Adrenal gland (tissue), 12 donors: ENCODE measurements around the gene PDE6B. TPM values are rescaled to one million over a fixed set of nuclear protein-coding genes. Genes with fewer than 3 reads are reported as not detected.

Experiments used
- DNase-seq, 7 donors: peaks; one replicate each; pipeline ENCODE4 v3.0.0-alpha.2; 2019 to 2020
- H3K27ac ChIP-seq, 5 donors: fragments of 200-600 bp; sonication (generic) in 4 of 5; 1 replicate in 3 of 5; 2 replicates in 2 of 5; pipeline versions ENCODE4 v1.5.1 to v1.8.0; 2016 to 2020; ENCODE audit warnings: mild to moderate bottlenecking in 1 of 5
- H3K27me3 ChIP-seq: fragments of 200-600 bp; 2 replicates; pipeline ENCODE4 v1.8.0; 2021
- H3K36me3 ChIP-seq, 2 donors: fragments of 200-600 bp; replicated peaks in 1 of 2; 1 replicate in 1 of 2; 2 replicates in 1 of 2; pipeline versions ENCODE4 v1.5.1 to v1.8.0; 2018 to 2022
- H3K4me1 ChIP-seq, 2 donors: fragments of 200-600 bp; replicated peaks in 1 of 2; 1 replicate in 1 of 2; 2 replicates in 1 of 2; pipeline versions ENCODE4 v1.5.1 to v1.8.0; 2018 to 2021
- H3K4me3 ChIP-seq, 4 donors: fragments of 200-600 bp; sonication (generic) in 3 of 4; one replicate each; pipeline ENCODE4 v1.5.1; 2016 to 2018
- H3K9me3 ChIP-seq, 3 donors: fragments of 200-600 bp; sonication (generic) in 1 of 3; replicated peaks in 1 of 3; 1 replicate in 2 of 3; 2 replicates in 1 of 3; pipeline versions ENCODE4 v1.5.1 to v1.8.0; 2016 to 2021
- CTCF ChIP-seq, 6 experiments: fragments of 450-650 bp in 4 of 6; fragments of 200-600 bp in 2 of 6; sonication (generic) in 1 of 6; IDR thresholded peaks; 1 replicate in 5 of 6; 2 replicates in 1 of 6; pipeline versions ENCODE4 v1.5.1 to v1.8.0; 2016 to 2021; ENCODE audit warnings: antibody characterized with exemption in 6 of 6, mild to moderate bottlenecking in 2 of 6, moderate library complexity in 1 of 6
- POLR2A ChIP-seq, 2 donors: fragments of 450-650 bp; IDR thresholded peaks; one replicate each; pipeline ENCODE4 v1.6.1; 2017; ENCODE audit warnings: antibody characterized with exemption in 2 of 2, mild to moderate bottlenecking in 2 of 2, moderate library complexity in 1 of 2
- WGBS, 4 donors: extraction: QIAGEN DNeasy Blood & Tissue Kit in 2 of 4; methylation state at CpG; one replicate each; pipeline versions ENCODE4 v1.1.5 to v1.1.7; 2013 to 2017; 5-methylcytosine and 5-hydroxymethylcytosine counted together
- intact Hi-C, 2 donors: fragments of 100-400 bp; cut with DNase I; formaldehyde crosslinking; loops; one replicate each; pipeline versions ENCODE4 v1.14.1 to v1.15.0; 2022 to 2023
- polyA plus RNA-seq, 3 donors: library from polyadenylated mRNA; stranded (reverse); fragments of 200-250 nt in 2 of 3; fragments of 350-450 nt in 1 of 3; fragmentation: Illumina TruSeq in 1 of 3; extraction: RNeasy Lipid Tissue Mini Kit (QIAGEN cat#74804) in 1 of 3; gene quantifications; one replicate each; pipeline ENCODE4 v1.2.3, GENCODE V29; 2013 to 2014
- total RNA-seq, 9 donors: library from RNA; depleted of rRNA in 4 of 9; stranded (reverse); fragments of >200 nt in 4 of 9; fragments of 120-200 nt in 1 of 9; fragmentation: NEBNext Ultra II Directional in 1 of 9; extraction: Animal tissue kit (Norgen Biotek cat#: 25700) in 1 of 9; gene quantifications; one replicate each; pipeline versions ENCODE4 v1.1.0 to v1.2.4, GENCODE V29; 2013 to 2023
- donor health status: healthy with polysubstance abuse.
- donor health status: Bipolar disorder and iron deficiency.
- donor health status: DM: yes; HTN: yes; CAD: no.
- donor health status: DM: no; HTN: no; CAD: no.
- donor health status: DM: no; HTN: no; CAD: no.
- donor health status: DM: yes; HTN: yes; CAD: no.

The PDE6B gene
- total and polyA plus RNA-seq, 12 donors, result 0.68 to 26.6 (median 1.9) TPM; not detected in 2

GRCh38 chr4:577499-578450 lies 47.6 kb upstream of the PDE6B start:
- no peak overlapping the region for H3K4me3 ChIP-seq
- intact Hi-C loops, result no loop called here
- WGBS, 4 donors, result 2 to 10% (median 3%) methylated on average over 14 to 52 of the region's 52 CpGs

GRCh38 chr4:578451-579443 lies 46.6 kb upstream of the PDE6B start:
- H3K27ac ChIP-seq, result no peak overlapping the region
- H3K27me3 ChIP-seq, result peaks cover 35% of the 10 kb centered on the region
- no peaks in the 10 kb centered on the region for H3K9me3 ChIP-seq
- DNase-seq, result peak in 1 of 7 donors; percentile 51
- 11 to 51% (median 14%) methylated on average over 20 to 32 of the region's 32 CpGs for WGBS, 4 donors
- no peaks in the 10 kb centered on the region for H3K36me3 ChIP-seq
- intact Hi-C loops, result no loop called here
- no peak overlapping the region for H3K4me3 ChIP-seq
- H3K4me1 ChIP-seq, result no peaks in the 10 kb centered on the region
- TF ChIP-seq POLR2A (IDR thresholded peaks at IDR 0.05) (no peak), CTCF (IDR thresholded peaks at IDR 0.05) (no peak)

More at GRCh38 chr4:577499-578450, 47.6 kb upstream of the PDE6B start:
- H3K4me1 ChIP-seq, result no peaks in the 10 kb centered on the region
- H3K27me3 ChIP-seq, result peaks cover 45% of the 10 kb centered on the region
- peak overlapping the region in 1 of 5 donors; percentile 8 for H3K27ac ChIP-seq
- no peaks in the 10 kb centered on the region for H3K36me3 ChIP-seq
- peak in 1 of 7 donors; percentile 68 for DNase-seq
- TF ChIP-seq CTCF (IDR thresholded peaks at IDR 0.05) (no peak), POLR2A (IDR thresholded peaks at IDR 0.05) (no peak)
- H3K9me3 ChIP-seq, result no peaks in the 10 kb centered on the region

- H3K27me3 ChIP-seq, result peaks cover 26% of the 10 kb centered on the region
- DNase-seq, result peak in 1 of 7 donors; percentile 51
Observed at GRCh38 chr4:579543-580175, 45.7 kb upstream of the PDE6B start.

More at GRCh38 chr4:579543-580175, 45.7 kb upstream of the PDE6B start:
- no peak overlapping the region for H3K27ac ChIP-seq
- no peak overlapping the region for H3K4me3 ChIP-seq
- intact Hi-C loops, result no loop called here
- TF ChIP-seq POLR2A (IDR thresholded peaks at IDR 0.05) (no peak), CTCF (IDR thresholded peaks at IDR 0.05) (no peak)
- WGBS, 4 donors, result 29 to 58% (median 34%) methylated on average over 6 to 11 of the region's 11 CpGs
- H3K9me3 ChIP-seq, result no peaks in the 10 kb centered on the region
- H3K36me3 ChIP-seq, result no peaks in the 10 kb centered on the region
- no peaks in the 10 kb centered on the region for H3K4me1 ChIP-seq
